HFFc6 (cell line): ENCODE results near the gene ZNF784. TPM values are rescaled to one million over a fixed set of nuclear protein-coding genes. Genes with fewer than 3 reads are reported as not detected.

Experiments used
- DNase-seq: peaks from one replicate; pipeline ENCODE4 v3.0.0-alpha.2; 2018
- H3K27ac Mint-ChIP-seq: 2 replicates; pipeline ENCODE4 v1.8.0; 2020; ENCODE audit warnings: mild to moderate bottlenecking, mixed read lengths
- H3K27me3 Mint-ChIP-seq: 2 replicates; pipeline ENCODE4 v1.8.0; 2021; ENCODE audit warnings: mild to moderate bottlenecking, moderate library complexity, mixed read lengths; ENCODE audit not compliant: insufficient read depth
- H3K36me3 Mint-ChIP-seq: 2 replicates; pipeline ENCODE4 v1.8.0; 2021; ENCODE audit warnings: low read depth, mixed read lengths
- H3K4me1 Mint-ChIP-seq: 2 replicates; pipeline ENCODE4 v1.8.0; 2020; ENCODE audit warnings: low read depth, mixed read lengths
- H3K4me3 Mint-ChIP-seq: 2 replicates; pipeline ENCODE4 v1.8.0; 2020; ENCODE audit warnings: mild to moderate bottlenecking, moderate library complexity, mixed read lengths
- H3K9me3 Mint-ChIP-seq: 2 replicates; pipeline ENCODE4 v1.8.0; 2020; ENCODE audit warnings: mild to moderate bottlenecking, mixed read lengths
- total RNA-seq, 6 experiments: library from RNA; stranded (reverse); fragmentation: NEBNext Ultra II Directional; extraction: Animal tissue kit (Norgen Biotek cat#: 25700); gene quantifications; 2 replicates in 1 of 6; 3 replicates in 5 of 6; pipeline ENCODE4 v1.2.3, GENCODE V29; 2021
- TF ChIP-seq, protein P1 (sequence below): fragments of 200-600 bp; sonication (generic); IDR thresholded peaks from 2 replicates; pipeline ENCODE4 v1.5.0; 2021; ENCODE audit warnings: antibody characterized with exemption, mild to moderate bottlenecking

The ZNF784 gene
- total RNA-seq, 6 experiments from 2014 or later = 4.6 to 5.3 (median 4.8) TPM

- Mint-ChIP-seq H3K27ac (peak overlapping the region; percentile 96), H3K4me1 (peaks cover 23% of the 10 kb centered on the region), H3K9me3 (no peaks in the 10 kb centered on the region; the same call in 1 of the 2 replicates), H3K36me3 (peaks cover 20% of the 10 kb centered on the region), H3K4me3 (peak overlapping the region; percentile 88), H3K27me3 (peaks cover 3% of the 10 kb centered on the region; the same call in 1 of the 2 replicates)
- DNase-seq = no peak
- TF ChIP-seq, protein P1, sequence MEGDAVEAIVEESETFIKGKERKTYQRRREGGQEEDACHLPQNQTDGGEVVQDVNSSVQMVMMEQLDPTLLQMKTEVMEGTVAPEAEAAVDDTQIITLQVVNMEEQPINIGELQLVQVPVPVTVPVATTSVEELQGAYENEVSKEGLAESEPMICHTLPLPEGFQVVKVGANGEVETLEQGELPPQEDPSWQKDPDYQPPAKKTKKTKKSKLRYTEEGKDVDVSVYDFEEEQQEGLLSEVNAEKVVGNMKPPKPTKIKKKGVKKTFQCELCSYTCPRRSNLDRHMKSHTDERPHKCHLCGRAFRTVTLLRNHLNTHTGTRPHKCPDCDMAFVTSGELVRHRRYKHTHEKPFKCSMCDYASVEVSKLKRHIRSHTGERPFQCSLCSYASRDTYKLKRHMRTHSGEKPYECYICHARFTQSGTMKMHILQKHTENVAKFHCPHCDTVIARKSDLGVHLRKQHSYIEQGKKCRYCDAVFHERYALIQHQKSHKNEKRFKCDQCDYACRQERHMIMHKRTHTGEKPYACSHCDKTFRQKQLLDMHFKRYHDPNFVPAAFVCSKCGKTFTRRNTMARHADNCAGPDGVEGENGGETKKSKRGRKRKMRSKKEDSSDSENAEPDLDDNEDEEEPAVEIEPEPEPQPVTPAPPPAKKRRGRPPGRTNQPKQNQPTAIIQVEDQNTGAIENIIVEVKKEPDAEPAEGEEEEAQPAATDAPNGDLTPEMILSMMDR = no peak
These were observed 599 bp upstream of the ZNF784 start for GRCh38 chr19:55625004-55625326.

DNA sequence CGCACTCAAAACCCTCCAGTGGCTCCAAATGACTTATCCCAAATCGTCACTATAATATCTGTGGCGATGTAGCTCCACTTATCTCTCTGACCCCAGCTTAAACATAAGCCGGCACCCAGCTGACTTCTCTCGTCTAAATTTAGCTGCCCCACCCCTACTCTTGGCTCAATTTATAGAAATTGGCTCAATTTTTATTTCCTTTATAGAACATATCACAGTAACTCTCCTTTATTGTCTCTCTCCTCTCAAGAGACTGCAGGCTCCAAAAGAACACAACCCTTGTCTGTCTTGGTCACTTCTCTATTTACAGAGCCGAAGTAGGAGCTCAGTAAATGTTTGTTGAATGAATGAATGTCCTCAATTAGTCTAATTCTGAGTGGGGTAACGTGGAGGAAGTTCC, 805 bp downstream of the ZNF784 start:
- TF ChIP-seq, protein P1 = no peak
- H3K4me1 Mint-ChIP-seq = peaks cover 31% of the 10 kb centered on the region
- peak overlapping the region; percentile 96 for H3K27ac Mint-ChIP-seq
- peak overlapping the region; percentile 88 for H3K4me3 Mint-ChIP-seq
- peaks cover 3% of the 10 kb centered on the region for H3K27me3 Mint-ChIP-seq
- no peak for DNase-seq
- H3K36me3 Mint-ChIP-seq = peaks cover 26% of the 10 kb centered on the region
- no peaks in the 10 kb centered on the region; the same call in 1 of the 2 replicates for H3K9me3 Mint-ChIP-seq

DNA sequence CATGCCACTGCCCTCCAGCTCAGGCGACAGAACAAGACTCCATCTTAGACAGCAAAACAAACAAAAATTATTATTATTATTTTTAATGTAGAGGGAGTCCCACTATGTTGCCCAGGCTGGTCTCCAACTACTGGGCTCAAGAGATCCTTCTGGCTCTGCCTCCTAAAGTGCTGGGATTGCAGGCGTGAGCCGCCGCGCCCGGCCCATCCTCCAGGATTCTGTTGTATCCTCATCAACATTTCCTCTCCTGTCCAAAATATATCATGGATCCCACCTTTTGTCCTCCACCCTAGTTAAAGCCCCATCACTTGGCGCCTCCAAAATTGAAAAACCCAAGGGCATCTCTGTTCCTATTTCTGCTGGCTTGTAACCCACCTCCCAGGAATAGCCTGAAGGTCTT, 1.2 kb downstream of the ZNF784 start:
- H3K4me3 Mint-ChIP-seq = no peak overlapping the region

DNA sequence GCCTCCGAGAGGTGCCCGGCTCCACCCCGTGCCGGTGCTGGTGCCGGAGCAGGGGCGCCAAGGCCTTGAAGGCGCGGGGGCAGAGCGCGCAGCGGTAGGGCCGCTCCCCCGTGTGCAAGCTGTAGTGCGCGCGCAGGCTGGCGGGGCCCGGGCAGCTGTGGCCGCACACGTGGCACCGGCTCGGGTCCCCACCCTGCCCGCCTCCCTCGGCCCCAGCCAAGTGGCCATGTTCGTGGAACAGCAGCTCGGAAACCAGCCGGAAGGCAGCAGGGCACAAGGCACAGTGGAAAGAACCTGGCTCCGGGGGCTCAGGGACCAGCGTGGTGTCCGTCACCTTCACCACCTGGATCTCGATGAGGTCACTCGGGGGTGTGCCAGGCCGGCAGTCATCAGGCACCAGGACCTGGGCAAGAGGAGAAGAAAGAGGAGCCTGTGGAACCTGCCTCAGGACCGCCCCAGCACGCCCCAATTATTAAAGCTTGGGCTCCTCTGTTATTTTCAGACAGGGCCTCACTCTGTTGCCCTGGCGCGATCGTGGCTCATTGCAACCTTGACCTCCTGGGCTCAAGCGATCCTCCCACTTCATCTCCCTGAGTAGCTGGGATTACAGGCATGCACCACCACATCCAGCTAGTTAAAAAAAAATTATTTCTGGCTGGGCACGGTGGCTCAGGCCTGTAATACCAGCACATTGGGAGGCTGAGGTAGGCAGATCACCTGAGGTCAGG, 2.0 kb downstream of the ZNF784 start:
- TF ChIP-seq, protein P1 = no peak
- Mint-ChIP-seq H3K36me3 (peaks cover 31% of the 10 kb centered on the region), H3K27ac (no peak overlapping the region), H3K4me1 (peaks cover 31% of the 10 kb centered on the region), H3K27me3 (peaks cover 3% of the 10 kb centered on the region), H3K4me3 (no peak overlapping the region), H3K9me3 (no peaks in the 10 kb centered on the region; the same call in 1 of the 2 replicates)
- no peak for DNase-seq

More for the DNA sequence above, 1.2 kb downstream of the ZNF784 start:
- no peak for DNase-seq
- Mint-ChIP-seq H3K9me3 (no peaks in the 10 kb centered on the region; the same call in 1 of the 2 replicates), H3K4me1 (peaks cover 31% of the 10 kb centered on the region), H3K36me3 (peaks cover 26% of the 10 kb centered on the region), H3K27me3 (peaks cover 3% of the 10 kb centered on the region), H3K27ac (no peak overlapping the region)
- TF ChIP-seq, protein P1 = no peak

DNA sequence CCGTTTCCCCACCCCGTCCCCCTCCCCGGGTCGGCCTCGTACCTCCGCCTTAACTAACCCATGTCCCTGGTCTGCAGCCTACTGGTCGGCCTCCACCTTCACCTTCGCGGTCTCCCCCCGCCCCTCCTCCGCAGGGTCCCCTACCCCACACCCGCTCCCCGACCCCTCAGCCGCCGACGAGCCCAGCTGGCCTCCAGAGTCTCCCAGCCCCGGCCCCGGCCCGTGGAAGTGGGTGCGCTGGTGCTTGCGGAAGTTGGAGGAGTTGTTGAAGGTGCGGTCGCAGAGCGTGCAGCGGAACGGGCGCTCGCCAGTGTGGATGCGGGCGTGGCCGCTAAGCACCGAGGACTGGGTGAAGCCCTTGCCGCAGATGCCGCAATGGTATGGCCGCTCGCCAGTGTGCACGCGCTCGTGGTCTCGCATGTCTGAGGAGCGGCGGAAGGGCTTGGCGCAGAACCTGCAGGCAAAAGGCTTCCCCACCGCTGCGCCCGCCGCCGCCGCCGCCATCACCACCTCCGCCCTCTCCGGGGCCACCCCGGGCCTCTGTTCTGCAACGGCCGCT, 2.6 kb downstream of the ZNF784 start:
- Mint-ChIP-seq H3K4me1 (peaks cover 31% of the 10 kb centered on the region), H3K36me3 (peaks cover 34% of the 10 kb centered on the region)

More for the DNA sequence above, 2.6 kb downstream of the ZNF784 start:
- TF ChIP-seq, protein P1 = no peak
- Mint-ChIP-seq H3K27me3 (peaks cover 3% of the 10 kb centered on the region), H3K9me3 (no peaks in the 10 kb centered on the region; the same call in 1 of the 2 replicates), H3K27ac (no peak overlapping the region), H3K4me3 (no peak overlapping the region)
- DNase-seq = no peak
